Measurements from ENCODE around the gene DYNLT1.
"Not testable (repeated sequence)": the region's sequence is repeated elsewhere in the genome, so short reads cannot be mapped to it uniquely, and the experiment has no call there.

Gene DYNLT1

GRCh38 chr6:158638324-158638854, 6.2 kb downstream of the DYNLT1 start:
- no peak for DNase-seq

GRCh38 chr6:158636778-158637177, 7.8 kb downstream of the DYNLT1 start:
- DNase-seq: no peak

GRCh38 chr6:158635427-158636073, 9.0 kb downstream of the DYNLT1 start:
- no peak for DNase-seq

- DNase-seq: no peak
Observed at GRCh38 chr6:158634695-158635426, 9.7 kb downstream of the DYNLT1 start.

- DNase-seq: no peak
Observed at GRCh38 chr6:158633127-158633526, 11.4 kb downstream of the DYNLT1 start.

GRCh38 chr6:158632538-158633119, 11.9 kb downstream of the DYNLT1 start:
- not testable (repeated sequence) for DNase-seq

- DNase-seq: no peak
Observed at GRCh38 chr6:158631678-158632537, 12.6 kb downstream of the DYNLT1 start.

GRCh38 chr6:158630938-158631616, 13.5 kb downstream of the DYNLT1 start:
- DNase-seq: no peak

- DNase-seq: peak in 1 of 2 donors; percentile 34
Observed at GRCh38 chr6:158629367-158630221, 14.9 kb downstream of the DYNLT1 start.

- no peak for DNase-seq
Observed at GRCh38 chr6:158628542-158628941, 16.0 kb downstream of the DYNLT1 start.

GRCh38 chr6:158627940-158628211, 16.7 kb downstream of the DYNLT1 start:
- DNase-seq: no peak

- DNase-seq: no peak
Observed at GRCh38 chr6:158627168-158627939, 17.2 kb downstream of the DYNLT1 start.

- no peak for DNase-seq
Observed at GRCh38 chr6:158626360-158627167, 18.0 kb downstream of the DYNLT1 start.

GRCh38 chr6:158625881-158626305, 18.6 kb downstream of the DYNLT1 start:
- DNase-seq: no peak

GRCh38 chr6:158624684-158625682, 19.6 kb downstream of the DYNLT1 start:
- DNase-seq: no peak

- DNase-seq: no peak
Observed at GRCh38 chr6:158622545-158623190, 21.9 kb downstream of the DYNLT1 start.

- no peak for DNase-seq
Observed at GRCh38 chr6:158621694-158622544, 22.6 kb downstream of the DYNLT1 start.

All from stimulated activated CD4-positive, alpha-beta T cell treated with anti-CD3 and anti-CD28 coated beads, Interleukin-2, amount 100 ng/mL, for 24 hours (primary cell).